Activated naive CD4-positive, alpha-beta T cell (primary cell): Measurements from ENCODE around the gene DLGAP4.
"Not testable (repeated sequence)": the region's sequence is repeated elsewhere in the genome, so short reads cannot be mapped to it uniquely, and the experiment has no call there.

Experiments used
- DNase-seq, 4 experiments: peaks; one replicate each; lab custom pipeline; 2025; lab: John Stamatoyannopoulos, UW

Gene DLGAP4

DNA sequence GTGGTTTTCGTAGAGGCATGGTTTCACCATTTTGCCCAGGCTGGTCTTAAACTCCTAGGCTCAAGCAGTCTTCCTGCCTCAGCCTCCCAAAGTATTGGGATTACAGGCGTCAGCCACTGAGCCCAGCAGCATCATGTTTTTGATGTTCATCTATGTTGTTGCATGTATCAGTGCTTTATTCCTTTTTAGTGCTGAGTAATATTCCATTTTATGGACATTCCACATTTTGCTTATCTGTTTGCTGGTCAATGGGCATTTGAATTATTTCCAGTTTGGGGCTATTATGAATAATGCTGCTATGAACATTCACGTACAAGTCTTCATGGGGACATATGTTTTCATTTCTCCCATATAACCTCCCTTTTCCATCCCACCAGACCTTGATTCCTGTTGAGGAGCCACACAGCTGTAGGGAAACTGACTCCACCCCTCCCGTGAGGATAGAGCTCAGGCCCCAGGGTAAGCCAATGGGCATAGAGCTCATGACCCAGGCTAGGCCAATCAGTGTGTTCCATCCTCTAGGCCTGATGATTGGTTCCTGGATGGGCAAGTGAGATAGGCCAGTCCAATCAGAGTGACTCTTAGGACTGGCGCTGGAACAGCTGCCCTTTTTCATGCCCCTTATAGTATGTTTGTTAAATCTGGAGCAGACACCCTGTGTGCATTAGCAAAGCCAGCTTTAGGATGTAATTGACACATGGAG is 49.5 kb downstream of the DLGAP4 start:
- no peak for DNase-seq

DNA sequence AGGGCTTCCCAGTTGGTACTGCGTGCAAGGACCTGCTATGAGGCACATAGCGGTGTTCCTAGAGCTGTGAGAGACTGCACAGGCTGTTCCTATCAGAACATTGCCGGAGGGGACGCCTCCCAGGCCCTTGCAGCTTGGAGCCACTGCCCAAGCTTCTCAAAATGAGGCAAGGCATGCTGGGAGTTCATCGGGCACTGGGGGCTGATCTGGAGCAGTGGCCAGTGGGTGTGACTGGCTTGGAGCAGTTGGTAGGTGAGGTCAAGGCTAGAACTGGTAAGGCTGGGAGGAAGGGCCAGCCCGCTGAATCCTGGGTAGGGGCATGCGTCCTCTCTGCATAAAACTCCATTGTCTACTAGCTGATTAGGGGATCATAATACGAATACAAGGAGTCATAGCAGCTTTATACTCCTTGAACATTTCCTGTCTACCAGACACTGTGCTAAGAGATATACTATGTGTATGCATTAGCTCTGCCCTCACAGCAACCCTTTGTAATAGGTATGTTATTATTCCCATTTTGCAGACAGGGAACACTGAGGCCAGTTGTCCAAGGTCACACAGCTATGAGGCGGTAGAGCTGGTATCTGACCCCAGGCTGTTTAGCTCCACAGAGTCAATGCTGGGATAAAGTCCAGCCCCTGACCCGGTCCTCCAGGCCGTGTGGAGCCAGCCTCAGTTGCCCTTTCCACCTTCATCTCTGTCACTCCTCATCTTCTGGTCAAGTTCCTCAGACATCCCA is 53.7 kb downstream of the DLGAP4 start:
- no peak for DNase-seq

DNA sequence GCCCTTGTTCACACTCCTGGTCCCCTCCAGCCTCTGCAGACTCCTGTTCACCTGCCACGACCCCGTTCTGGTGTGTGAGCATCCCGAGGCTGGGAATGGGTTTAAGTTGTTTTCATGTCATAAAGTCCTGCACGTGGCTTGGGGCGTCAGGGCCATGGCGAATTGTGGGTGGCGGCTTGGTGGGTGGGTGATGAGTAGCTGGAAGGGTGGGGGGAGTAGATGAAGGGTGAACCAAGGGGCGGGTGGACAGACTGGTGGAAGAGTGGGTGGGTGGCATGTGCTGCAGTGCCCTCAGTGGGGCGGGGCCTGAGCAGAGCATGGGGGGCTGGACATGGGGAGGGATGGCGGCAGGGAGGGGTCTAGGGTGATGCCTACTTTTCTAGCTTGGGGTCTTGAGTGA is 54.3 kb downstream of the DLGAP4 start:
- no peak for DNase-seq

DNA sequence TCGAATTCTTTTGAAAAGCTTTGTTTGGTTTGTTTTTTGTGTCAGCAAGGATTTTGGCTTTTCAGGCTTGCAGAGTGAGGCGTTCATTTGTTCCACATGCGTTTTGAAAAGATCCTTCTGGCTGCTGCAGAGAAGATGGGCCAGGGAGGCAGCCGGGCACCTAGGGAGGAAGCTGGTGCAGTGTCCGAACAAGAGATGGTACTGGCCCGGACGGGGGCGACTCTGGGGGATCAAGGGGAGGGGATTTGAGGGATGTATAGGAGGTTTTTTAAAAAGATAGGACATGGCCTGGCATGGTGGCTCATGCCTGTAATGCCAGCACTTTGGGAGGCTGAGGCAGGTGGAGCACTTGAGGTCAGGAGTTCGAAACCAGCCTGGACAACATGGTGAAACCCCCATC is 55.3 kb downstream of the DLGAP4 start:
- no peak for DNase-seq

DNA sequence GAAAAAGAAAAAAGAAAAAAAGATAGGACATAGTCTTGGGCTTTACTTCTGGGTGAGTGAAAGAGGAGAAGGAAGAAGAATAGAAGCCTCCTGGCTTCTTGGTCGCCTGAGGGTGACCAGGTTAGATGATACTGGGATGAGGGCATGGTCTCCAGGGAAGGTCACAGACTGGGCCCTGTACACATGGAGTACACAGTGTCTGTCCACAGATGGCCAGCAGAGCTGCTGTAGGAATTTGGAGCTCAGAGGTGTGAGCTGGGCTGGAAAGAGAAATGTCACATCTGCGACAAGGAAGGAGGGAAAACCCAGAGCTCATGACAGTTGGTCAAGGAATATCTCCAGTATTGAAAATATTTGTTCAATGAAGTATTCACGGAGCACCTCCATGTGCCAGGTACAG is 56.1 kb downstream of the DLGAP4 start:
- no peak for DNase-seq

DNA sequence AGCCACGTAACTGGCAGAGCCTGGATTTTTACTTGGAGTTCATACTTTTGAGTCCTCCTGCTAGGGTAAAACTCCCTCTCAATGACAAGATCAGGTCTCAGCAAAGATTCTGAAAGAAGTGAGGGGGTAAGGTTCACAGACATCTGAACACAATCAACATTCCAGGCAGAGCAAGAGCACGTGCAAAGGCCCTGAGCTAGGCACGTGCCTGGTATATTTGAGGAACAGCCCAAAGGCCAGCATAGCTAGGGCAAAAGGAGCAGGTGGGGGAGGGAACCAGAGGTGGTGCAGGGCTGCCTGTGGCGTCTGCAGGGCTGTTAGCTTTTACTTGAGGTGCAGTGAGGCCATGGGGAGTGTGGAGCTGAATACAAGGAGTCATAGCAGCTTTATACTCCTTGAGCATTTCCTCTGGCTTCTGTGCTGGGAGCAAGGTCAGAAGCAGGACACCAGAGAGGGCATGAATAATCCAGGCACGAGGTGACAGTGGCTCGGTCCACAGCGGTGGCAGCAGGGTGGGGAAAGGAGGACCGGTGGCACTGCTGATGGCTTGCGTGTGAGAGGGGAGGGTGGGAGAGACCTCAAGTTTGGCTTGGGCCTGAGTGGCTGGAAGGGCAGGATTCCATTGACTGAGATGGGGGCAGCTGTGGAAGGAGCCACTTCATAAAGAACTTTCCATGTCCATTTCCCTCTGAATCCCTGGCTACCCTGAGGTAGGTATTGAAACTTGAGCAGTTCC is 57.0 kb downstream of the DLGAP4 start:
- no peak for DNase-seq

DNA sequence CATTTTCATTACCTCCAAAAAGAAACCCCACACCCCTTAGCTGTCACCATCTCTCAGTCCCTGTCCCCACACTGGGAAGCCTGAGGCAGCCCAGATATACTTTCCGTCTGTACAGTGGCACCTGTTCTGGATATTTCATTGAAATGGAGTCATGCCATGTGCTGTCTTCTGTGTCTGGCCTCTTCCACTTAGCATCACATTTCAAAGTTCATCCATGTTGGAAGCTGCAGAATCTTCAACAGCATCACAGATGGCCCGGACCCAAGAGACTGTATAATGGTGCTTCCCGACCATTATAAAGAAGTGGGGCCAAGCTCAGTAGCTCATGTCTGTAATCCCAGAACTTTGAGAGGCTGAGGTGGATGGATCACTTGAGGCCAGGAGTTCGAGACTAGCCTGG is 58.4 kb downstream of the DLGAP4 start:
- DNase-seq, result no peak

DNA sequence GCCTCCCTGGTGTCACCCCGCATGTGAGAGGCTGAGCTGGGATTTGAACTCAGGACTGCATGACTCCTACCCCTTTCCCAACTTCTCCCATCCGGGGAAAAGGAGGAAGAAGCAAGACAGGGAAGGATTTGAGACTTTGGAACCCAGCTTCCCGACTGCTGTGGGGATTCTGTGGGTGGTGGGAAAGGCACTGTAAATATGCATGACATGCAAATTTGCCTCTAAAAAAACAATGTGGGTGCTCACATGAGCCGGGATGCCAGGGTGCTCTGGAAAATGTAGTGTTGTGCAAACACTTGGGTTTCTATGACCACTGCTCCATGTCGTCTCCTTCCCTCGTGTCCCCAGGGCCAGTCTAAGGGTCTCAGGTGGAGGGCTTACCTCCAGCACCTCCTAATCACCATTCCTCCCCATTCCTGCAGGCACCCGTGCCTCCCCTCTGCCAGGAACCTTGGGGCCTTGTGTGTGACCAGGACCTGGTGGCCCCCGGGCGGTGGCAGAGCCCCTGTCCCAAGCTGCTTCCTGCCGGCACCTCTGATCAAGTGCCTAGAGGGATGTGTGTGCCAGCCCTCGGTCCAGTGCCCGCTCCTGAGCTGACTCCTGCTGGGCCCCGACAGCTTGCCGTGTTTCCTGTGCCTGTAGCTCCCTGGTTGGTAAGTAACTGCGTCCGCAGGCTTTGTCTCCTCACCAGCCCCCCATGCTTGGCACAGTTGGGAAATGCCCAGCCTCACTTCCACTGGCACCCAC is 60.7 kb downstream of the DLGAP4 start:
- DNase-seq, result no peak

DNA sequence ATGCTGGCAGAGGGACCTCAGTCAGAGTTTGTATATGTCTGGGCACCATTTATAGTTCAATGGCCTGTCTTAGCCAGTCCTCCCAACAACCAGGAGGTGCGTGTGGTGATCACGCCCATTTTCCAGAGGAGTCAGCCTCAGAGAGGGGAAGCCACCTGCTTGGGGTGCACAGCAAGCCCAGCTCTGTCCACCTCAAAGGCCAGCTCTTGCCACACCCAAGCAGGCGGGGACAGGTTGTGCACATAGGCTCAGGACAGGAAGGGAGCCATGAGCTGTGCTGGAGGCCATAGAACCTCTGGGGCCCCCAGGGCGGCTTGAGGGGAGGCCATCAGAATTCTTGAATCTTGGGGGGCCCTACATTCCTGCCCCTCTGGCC is 61.2 kb downstream of the DLGAP4 start:
- DNase-seq, result no peak

DNA sequence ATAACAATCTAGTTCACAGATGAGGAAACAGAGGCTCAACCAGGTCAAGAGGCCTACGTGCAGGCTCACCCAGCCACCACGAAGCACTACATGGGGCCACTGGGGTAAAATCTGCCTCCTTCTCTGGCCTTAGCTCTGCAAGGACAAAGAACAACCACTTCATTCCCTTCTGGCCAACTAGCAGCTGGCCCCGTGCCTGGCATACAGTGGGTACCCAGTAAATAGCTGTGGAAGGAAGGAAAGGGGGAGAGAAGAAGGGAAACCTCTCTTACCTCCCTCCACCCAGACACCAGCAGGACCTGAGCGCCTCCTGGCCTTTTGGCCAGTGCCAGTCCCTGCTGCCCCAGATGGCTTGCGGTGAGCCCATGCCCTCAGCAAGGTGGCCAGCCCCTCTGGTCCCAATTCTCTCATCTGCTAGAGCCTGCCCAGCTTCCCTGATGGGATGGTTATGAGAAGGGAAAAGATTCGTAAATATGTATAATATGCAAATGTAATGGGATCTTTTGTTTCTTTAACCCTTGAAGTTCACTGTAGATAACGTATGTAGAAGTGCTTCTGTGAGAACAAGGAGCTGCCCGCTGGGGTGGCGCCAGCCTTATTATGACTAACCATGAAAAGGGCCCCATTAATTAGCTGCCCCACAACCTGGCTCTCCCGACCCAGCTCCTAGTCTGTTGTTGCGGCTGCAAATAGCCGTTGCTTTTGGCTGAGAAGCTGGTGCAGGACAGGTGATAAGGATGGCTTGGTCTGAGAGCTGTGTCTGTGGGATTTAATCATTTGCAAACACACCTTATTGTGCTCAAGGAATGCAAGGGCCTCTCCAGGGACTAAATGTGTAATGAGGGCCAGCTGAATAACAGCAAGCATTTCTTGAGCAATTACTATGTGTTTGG is 62.0 kb downstream of the DLGAP4 start:
- DNase-seq, result no peak

DNA sequence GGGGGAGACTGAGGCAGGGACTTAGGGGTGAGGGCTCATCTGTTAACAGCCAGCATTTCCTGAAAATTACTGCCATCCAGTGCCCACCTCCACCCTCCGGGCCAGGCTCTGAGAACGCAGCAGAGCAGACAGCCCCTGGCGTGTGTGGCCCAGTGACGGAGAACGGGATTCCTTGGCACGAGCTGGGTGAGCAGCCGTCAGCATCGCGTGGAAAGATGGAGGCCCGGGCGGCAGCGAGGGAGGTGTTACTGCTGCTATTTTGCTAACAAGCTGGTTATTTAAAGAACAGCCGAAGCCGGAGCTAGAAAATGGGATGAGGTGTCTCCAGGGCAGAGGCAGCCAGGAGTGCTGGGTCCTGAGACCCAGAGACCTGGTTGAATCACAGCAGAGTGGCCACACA is 62.7 kb downstream of the DLGAP4 start:
- DNase-seq, result no peak

DNA sequence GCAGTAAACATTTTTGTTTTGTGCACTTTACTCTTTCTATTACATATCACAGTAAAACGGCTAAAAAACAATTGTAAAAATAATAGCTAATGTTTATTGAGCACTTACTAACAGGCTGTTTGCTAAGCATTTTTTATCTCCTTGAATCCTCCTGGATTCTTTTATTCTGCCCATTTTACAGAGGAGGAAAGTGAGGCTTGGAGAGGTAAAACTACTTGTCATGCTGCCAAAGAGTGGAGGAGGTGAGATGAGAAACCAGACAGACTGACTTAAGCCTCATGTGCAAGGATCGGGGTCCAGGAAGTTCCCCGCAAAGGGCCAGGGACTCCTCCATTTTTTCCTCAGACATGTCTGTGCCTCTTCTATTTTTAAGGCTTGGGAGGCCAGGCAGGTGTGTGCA is 63.6 kb downstream of the DLGAP4 start:
- DNase-seq, result no peak

DNA sequence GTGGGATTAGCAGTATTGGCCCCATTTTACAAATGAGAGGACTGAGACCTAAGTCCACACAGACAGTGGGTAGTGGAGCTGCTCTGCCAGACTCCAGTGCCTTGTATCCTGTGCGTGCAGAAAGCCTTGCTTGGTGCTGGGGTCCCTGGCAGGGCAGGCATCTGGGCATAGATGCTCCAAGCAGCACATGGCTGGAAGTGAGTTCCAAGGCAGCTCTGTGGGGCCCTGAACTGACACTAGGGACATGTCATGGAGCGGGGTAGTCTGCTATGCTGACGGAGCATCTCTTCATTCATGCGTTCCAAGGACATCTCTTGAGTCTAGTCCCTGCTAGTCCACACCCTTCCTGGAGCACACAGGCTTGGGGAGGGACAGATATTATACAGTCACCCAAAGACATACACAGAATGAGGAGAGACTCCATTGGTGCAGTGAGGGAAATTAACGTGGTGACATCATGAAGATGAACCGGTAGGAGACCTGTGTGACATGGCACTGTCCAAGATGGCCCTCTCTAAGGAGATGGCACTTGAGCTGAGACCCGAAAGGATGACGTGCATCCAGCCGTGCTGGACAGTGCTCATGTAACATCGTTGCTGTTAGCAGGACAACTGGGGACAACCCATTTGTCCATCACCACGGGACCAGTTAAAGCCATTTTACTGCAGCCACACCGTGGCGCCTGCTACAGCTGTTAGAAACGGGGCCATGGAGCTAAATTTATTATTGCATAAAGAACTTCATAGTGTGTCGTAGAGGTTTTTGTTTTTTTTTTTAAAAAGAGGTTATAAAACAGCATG is 65.1 kb downstream of the DLGAP4 start:
- no peak for DNase-seq

DNA sequence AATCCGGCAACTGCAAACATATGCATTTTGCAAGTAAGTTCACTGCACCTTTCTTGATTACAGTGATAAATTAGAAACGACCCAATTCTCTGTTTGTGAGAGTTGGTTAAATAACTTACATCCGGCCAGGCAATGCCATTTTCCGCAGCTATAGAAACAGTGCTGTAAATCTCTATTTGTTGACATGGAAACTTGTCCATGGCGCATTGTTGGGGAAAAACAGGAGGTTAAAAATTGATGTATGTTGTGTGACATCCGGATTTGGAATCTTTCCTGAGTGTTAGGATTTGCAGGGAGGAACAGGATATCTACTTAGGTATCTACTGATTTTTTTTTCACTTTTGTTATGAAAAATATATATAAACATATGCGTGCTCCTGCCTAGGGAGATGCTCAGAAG is 66.5 kb downstream of the DLGAP4 start:
- no peak for DNase-seq

DNA sequence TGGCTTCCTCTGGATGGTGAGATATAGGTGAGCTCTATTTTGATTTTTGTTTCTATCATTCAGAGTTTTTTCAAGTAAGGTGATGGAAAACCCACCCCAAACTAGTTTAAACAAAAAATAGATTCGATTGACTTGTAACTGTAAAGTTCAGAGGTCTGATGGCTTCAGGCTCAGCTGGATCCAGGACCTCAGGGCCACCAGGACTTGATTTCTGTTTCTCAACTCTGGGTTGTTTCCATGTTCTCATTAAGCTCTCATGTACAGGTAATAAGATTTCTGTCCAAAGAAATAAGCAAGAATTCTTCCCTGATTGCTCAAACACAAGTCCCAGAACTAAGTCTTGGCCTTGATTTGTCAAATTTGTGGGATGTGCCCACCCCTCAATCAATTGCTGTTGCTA is 67.0 kb downstream of the DLGAP4 start:
- DNase-seq, result no peak

DNA sequence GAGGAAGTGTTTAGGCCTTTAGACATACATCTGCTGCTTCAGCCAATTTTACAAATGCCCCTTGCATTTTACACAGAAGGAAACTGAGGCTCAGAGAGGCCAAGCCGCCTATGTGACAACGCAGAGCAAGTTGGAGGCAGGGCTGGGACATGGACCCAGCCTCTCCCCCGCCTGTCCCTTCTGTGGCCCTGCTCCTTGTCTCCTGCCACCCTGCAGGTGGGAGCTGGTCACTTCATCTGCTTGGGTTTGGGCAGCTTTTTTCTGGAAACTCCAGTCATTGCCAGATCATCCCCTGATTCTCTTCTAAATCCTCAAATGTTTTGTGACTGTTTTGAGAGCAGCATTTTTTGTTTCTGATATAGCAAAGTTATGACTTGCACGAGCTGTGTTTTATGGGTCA is 68.9 kb downstream of the DLGAP4 start:
- no peak for DNase-seq

DNA sequence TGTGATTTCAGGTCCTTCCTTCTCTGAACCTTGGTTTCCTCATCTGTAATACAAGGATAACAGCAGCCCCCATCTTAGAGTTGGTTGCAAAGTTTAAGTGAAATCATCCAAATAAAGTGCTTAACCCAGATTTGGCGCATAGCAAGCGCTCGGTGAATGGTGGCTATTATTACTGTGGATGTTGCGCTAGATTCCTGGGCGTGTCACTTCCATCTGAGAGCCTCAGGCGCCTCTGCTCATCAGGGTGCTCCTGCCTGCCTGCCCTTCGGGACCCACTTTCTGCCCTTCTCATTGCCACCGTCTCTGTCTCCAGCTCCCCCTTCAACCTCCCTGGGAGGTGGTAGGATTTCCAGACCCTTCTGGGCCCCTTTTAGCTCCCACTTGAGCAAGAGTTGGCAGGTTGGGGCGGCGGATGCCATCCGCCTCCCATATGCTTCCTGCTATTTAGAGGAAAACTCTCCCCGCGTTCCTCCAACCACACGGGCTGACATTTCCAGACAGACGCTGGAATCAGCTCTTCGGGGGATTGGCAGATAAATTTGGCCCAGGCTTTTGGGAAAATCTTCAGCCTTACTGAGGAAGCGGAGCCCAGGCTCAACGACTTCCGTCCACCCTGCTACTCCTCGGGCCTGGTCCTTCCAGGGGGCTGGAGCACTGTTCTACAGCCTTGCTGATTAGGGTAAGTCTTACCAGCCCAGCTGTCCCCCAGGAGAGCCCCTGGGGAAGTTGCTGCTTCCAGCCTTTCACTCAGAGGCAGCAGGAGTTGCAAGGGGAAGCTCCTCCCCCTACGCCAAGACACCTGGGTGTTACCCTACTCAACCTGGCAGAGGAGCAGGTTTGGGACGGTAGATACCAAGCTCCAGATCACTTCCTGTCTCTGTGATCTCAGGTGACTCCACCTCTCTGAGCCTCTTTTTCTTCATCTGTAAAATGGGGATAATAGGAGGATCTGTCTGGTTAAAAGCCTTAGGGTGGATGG is 71.5 kb downstream of the DLGAP4 start:
- DNase-seq, result no peak

DNA sequence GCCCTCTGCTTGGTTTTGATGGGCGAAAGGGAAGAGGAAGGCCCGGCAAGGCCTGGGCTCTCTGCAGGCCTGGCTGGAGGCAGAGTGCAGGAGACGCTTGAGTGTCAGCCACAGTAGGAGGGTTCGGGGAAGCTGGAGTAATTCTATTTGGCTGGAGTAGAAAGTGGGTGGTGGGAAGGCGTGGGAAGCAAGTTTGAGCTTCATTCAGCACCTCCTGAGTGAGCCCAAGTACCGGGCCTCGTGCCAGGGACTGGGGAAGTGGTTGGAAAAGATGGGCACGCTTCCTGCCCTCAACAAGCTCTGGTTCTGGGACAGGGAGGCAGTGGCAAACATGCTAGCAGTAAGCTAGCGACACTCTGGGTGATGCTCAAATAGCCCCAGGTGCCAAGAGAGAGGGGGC is 72.5 kb downstream of the DLGAP4 start:
- DNase-seq, result no peak

DNA sequence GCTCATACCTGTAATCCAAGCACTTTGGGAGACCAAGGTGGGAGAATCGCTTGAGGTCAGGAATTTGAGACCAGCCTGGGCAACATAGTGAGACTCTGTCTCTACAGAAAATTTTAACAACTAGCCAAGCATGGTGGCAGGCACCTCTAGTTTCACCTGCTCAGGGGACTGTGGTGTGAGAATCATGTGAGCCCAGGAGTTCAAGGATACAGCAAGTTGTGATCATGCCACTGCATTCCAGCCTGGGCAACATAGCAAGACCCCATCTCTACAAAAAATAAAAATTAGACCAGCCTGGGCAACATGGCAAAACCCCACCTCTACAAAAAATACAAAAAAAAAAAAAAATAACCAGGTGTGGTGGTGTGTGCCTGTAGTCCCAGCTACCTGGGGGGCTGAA is 73.8 kb downstream of the DLGAP4 start:
- DNase-seq, result not testable (repeated sequence)
